Osteocyte (in vitro differentiated cells): Measurements from ENCODE around the gene INMT. TPM values are rescaled to one million over a fixed set of nuclear protein-coding genes. Genes with fewer than 3 reads are reported as not detected.

Experiments
- DNase-seq: peaks from one replicate; pipeline ENCODE4 v3.0.0; 2021; ENCODE audit warnings: mixed read lengths; ENCODE audit not compliant: unreplicated experiment; ENCODE audit errors: extremely low spot score
- H3K27ac Mint-ChIP-seq: one replicate; pipeline ENCODE4 v1.8.0; 2021; ENCODE audit warnings: mild to moderate bottlenecking, mixed read lengths; ENCODE audit not compliant: unreplicated experiment
- H3K27me3 Mint-ChIP-seq: one replicate; pipeline ENCODE4 v1.8.0; 2021; ENCODE audit warnings: mixed read lengths; ENCODE audit not compliant: unreplicated experiment
- H3K36me3 Mint-ChIP-seq: one replicate; pipeline ENCODE4 v1.8.0; 2021; ENCODE audit warnings: mixed read lengths; ENCODE audit not compliant: unreplicated experiment
- H3K4me1 Mint-ChIP-seq: one replicate; pipeline ENCODE4 v1.8.0; 2021; ENCODE audit warnings: mixed read lengths; ENCODE audit not compliant: unreplicated experiment
- H3K4me3 Mint-ChIP-seq: one replicate; pipeline ENCODE4 v1.8.0; 2021; ENCODE audit warnings: mild to moderate bottlenecking, moderate library complexity, mixed read lengths; ENCODE audit not compliant: unreplicated experiment
- H3K9me3 Mint-ChIP-seq: one replicate; pipeline ENCODE4 v1.8.0; 2021; ENCODE audit warnings: mixed read lengths; ENCODE audit not compliant: unreplicated experiment
- CTCF ChIP-seq: fragments of 200-600 bp; sonication (generic); IDR thresholded peaks from 2 replicates; pipeline ENCODE4 v1.5.0; 2021; ENCODE audit warnings: antibody characterized with exemption, mild to moderate bottlenecking, moderate library complexity
- total RNA-seq: library from RNA; stranded (reverse); gene quantifications from 2 replicates; pipeline ENCODE4 v1.2.1, GENCODE V29; 2021

INMT gene
- total RNA-seq, 1 donor from 2014 or later, result 2.0 TPM

- H3K36me3 Mint-ChIP-seq, result peaks cover 5% of the 10 kb centered on the region
Observed at GRCh38 chr7:30799976-30800661, 48.2 kb downstream of the INMT start.

GRCh38 chr7:30800785-30801252 lies 48.9 kb downstream of the INMT start:
- no peaks in the 10 kb centered on the region for H3K9me3 Mint-ChIP-seq
- H3K4me3 Mint-ChIP-seq, result no peak overlapping the region
- peaks cover 53% of the 10 kb centered on the region for H3K4me1 Mint-ChIP-seq
- peaks cover 7% of the 10 kb centered on the region for H3K36me3 Mint-ChIP-seq
- DNase-seq, result peak; percentile 84
- peak; percentile 86 for TF ChIP-seq CTCF
- H3K27ac Mint-ChIP-seq, result no peak overlapping the region
- H3K27me3 Mint-ChIP-seq, result no peaks in the 10 kb centered on the region

More at GRCh38 chr7:30799976-30800661, 48.2 kb downstream of the INMT start:
- Mint-ChIP-seq H3K4me3 (no peak overlapping the region), H3K27me3 (no peaks in the 10 kb centered on the region), H3K27ac (no peak overlapping the region), H3K9me3 (no peaks in the 10 kb centered on the region), H3K4me1 (peaks cover 54% of the 10 kb centered on the region)
- peak; percentile 64 for DNase-seq
- TF ChIP-seq CTCF, result no peak

GRCh38 chr7:30802812-30803211 lies 50.9 kb downstream of the INMT start:
- Mint-ChIP-seq H3K27ac (no peak overlapping the region), H3K9me3 (no peaks in the 10 kb centered on the region), H3K4me3 (no peak overlapping the region), H3K36me3 (peaks cover 10% of the 10 kb centered on the region), H3K27me3 (no peaks in the 10 kb centered on the region), H3K4me1 (peaks cover 36% of the 10 kb centered on the region)
- no peak for TF ChIP-seq CTCF
- DNase-seq, result peak; percentile 25

GRCh38 chr7:30804078-30804661 lies 52.2 kb downstream of the INMT start:
- Mint-ChIP-seq H3K27me3 (no peaks in the 10 kb centered on the region), H3K4me1 (peaks cover 34% of the 10 kb centered on the region), H3K27ac (peak overlapping the region; percentile 62), H3K36me3 (peaks cover 12% of the 10 kb centered on the region), H3K9me3 (no peaks in the 10 kb centered on the region), H3K4me3 (no peak overlapping the region)
- no peak for TF ChIP-seq CTCF
- peak; percentile 42 for DNase-seq

GRCh38 chr7:30805081-30805691 lies 53.3 kb downstream of the INMT start:
- H3K36me3 Mint-ChIP-seq, result peaks cover 12% of the 10 kb centered on the region
- H3K27me3 Mint-ChIP-seq, result peaks cover 2% of the 10 kb centered on the region
- no peak for TF ChIP-seq CTCF
- peak; percentile 66 for DNase-seq
- no peak overlapping the region for H3K27ac Mint-ChIP-seq
- peaks cover 25% of the 10 kb centered on the region for H3K4me1 Mint-ChIP-seq
- no peaks in the 10 kb centered on the region for H3K9me3 Mint-ChIP-seq
- no peak overlapping the region for H3K4me3 Mint-ChIP-seq
